CD14-positive monocyte (primary cell): Measurements from ENCODE around the gene STOX2. TPM values are rescaled to one million over a fixed set of nuclear protein-coding genes. Genes with fewer than 3 reads are reported as not detected.

Experiments used
- DNase-seq, 3 donors: peaks; one replicate each; pipeline ENCODE4 v3.0.0-alpha.2; 2011 to 2022
- H2AFZ ChIP-seq: 2 replicates; pipeline ENCODE4 v1.6.0; 2012; ENCODE audit warnings: mild to moderate bottlenecking, low read depth, low read length, inconsistent platforms; ENCODE audit not compliant: insufficient read depth, poor library complexity, severe bottlenecking
- H3K27ac ChIP-seq, 2 donors: 1 replicate in 1 of 2; 2 replicates in 1 of 2; pipeline ENCODE4 v1.5.1; 2012 to 2013; ENCODE audit warnings: low read length in 2 of 2, control low read depth in 1 of 2, inconsistent platforms in 1 of 2, low read depth in 1 of 2, mild to moderate bottlenecking in 1 of 2
- H3K27me3 ChIP-seq, 2 donors: one replicate each; pipeline versions ENCODE4 v1.6.0 to v1.6.1; 2011 to 2013; ENCODE audit warnings: low read length in 2 of 2; ENCODE audit not compliant: control insufficient read depth in 2 of 2, insufficient read depth in 2 of 2
- H3K36me3 ChIP-seq, 2 donors: replicated peaks in 1 of 2; 1 replicate in 1 of 2; 2 replicates in 1 of 2; pipeline versions ENCODE4 v1.5.1 to v1.6.1; 2012 to 2013; ENCODE audit warnings: low read length in 2 of 2, control low read depth in 1 of 2, inconsistent platforms in 1 of 2, mild to moderate bottlenecking in 1 of 2; ENCODE audit not compliant: insufficient read depth in 2 of 2, control insufficient read depth in 1 of 2
- H3K4me1 ChIP-seq, 2 donors: 1 replicate in 1 of 2; 2 replicates in 1 of 2; pipeline versions ENCODE4 v1.5.1 to v1.6.1; 2012 to 2013; ENCODE audit warnings: low read length in 2 of 2, control low read depth in 1 of 2, inconsistent platforms in 1 of 2, mild to moderate bottlenecking in 1 of 2, moderate library complexity in 1 of 2; ENCODE audit not compliant: insufficient read depth in 2 of 2, control insufficient read depth in 1 of 2
- H3K4me2 ChIP-seq: replicated peaks from 2 replicates; pipeline ENCODE3; 2012; ENCODE audit warnings: low read length, moderate library complexity, mild to moderate bottlenecking; ENCODE audit not compliant: poor library complexity, severe bottlenecking; ENCODE audit errors: extremely low read depth
- H3K4me3 ChIP-seq, 3 experiments: fragments of 200-600 bp in 1 of 3; sonication (generic) in 1 of 3; replicated peaks in 1 of 3; 1 replicate in 2 of 3; 2 replicates in 1 of 3; pipeline ENCODE4 v1.5.1; 2011 to 2013; ENCODE audit warnings: low read length in 3 of 3, mild to moderate bottlenecking in 3 of 3, control low read depth in 2 of 3, low read depth in 2 of 3, inconsistent platforms in 1 of 3, moderate library complexity in 1 of 3
- H3K79me2 ChIP-seq: 2 replicates; pipeline ENCODE4 v1.6.0; 2012; ENCODE audit warnings: mild to moderate bottlenecking, control low read depth, inconsistent platforms, low read length, moderate library complexity; ENCODE audit not compliant: insufficient read depth
- H3K9ac ChIP-seq: 2 replicates; pipeline ENCODE4 v1.6.0; 2017; ENCODE audit warnings: low read length, mild to moderate bottlenecking; ENCODE audit not compliant: insufficient read depth, poor library complexity, severe bottlenecking
- H3K9me3 ChIP-seq, 2 donors: replicated peaks in 1 of 2; 1 replicate in 1 of 2; 2 replicates in 1 of 2; pipeline versions ENCODE4 v1.5.1 to v1.6.1; 2012 to 2013; ENCODE audit warnings: low read length in 2 of 2, control low read depth in 1 of 2; ENCODE audit not compliant: control insufficient read depth in 1 of 2, insufficient read depth in 1 of 2
- H4K20me1 ChIP-seq: 2 replicates; pipeline ENCODE4 v1.6.0; 2012; ENCODE audit warnings: mild to moderate bottlenecking, low read length, control low read depth, moderate library complexity; ENCODE audit not compliant: insufficient read depth
- H3K27ac Mint-ChIP-seq, 7 donors: one replicate each; pipeline ENCODE4 v1.8.0; 2020; ENCODE audit warnings: mild to moderate bottlenecking in 7 of 7, mixed read lengths in 7 of 7, moderate library complexity in 6 of 7, inconsistent platforms in 2 of 7
- H3K27me3 Mint-ChIP-seq, 3 donors: one replicate each; pipeline ENCODE4 v1.8.0; 2021 to 2022; ENCODE audit warnings: low read depth in 3 of 3, mild to moderate bottlenecking in 3 of 3, mixed read lengths in 3 of 3, moderate library complexity in 3 of 3, inconsistent platforms in 1 of 3
- H3K36me3 Mint-ChIP-seq, 2 donors: one replicate each; pipeline ENCODE4 v1.8.0; 2020; ENCODE audit warnings: mixed read lengths in 2 of 2, inconsistent platforms in 1 of 2, mild to moderate bottlenecking in 1 of 2
- H3K4me1 Mint-ChIP-seq: one replicate; pipeline ENCODE4 v1.8.0; 2020; ENCODE audit warnings: mild to moderate bottlenecking, mixed read lengths
- H3K4me3 Mint-ChIP-seq, 2 donors: one replicate each; pipeline ENCODE4 v1.8.0; 2020; ENCODE audit warnings: mild to moderate bottlenecking in 2 of 2, mixed read lengths in 2 of 2, moderate library complexity in 1 of 2
- H3K9me3 Mint-ChIP-seq, 7 donors: one replicate each; pipeline ENCODE4 v1.8.0; 2020 to 2022; ENCODE audit warnings: mixed read lengths in 7 of 7, mild to moderate bottlenecking in 6 of 7, moderate library complexity in 6 of 7, inconsistent platforms in 2 of 7
- WGBS: methylation state at CpG from one replicate; pipeline ENCODE4 v1.1.5; 2013; ENCODE audit warnings: missing lambda C conversion rate; ENCODE audit not compliant: insufficient coverage; 5-methylcytosine and 5-hydroxymethylcytosine counted together
- intact Hi-C, 2 donors: fragments of 100-400 bp; cut with micrococcal nuclease; formaldehyde crosslinking; loops; one replicate each; pipeline versions ENCODE4 v1.15.0 to v1.15.1; 2023
- polyA plus RNA-seq, 3 donors: library from polyadenylated mRNA; depleted of rRNA in 1 of 3; unstranded in 2 of 3; stranded (reverse) in 1 of 3; fragments of 300-500 nt in 2 of 3; fragments of >200 nt in 1 of 3; fragmentation: Illumina TruSeq in 2 of 3; gene quantifications; 1 replicate in 2 of 3; 2 replicates in 1 of 3; pipeline ENCODE4 v1.2.3, GENCODE V29; 2012 to 2021
- TF ChIP-seq, protein P1 (sequence below): fragments of 200-600 bp; IDR thresholded peaks from one replicate; pipeline ENCODE4 v1.8.0; 2022; ENCODE audit warnings: antibody characterized with exemption, mild to moderate bottlenecking

STOX2 gene
- polyA plus RNA-seq, 3 donors: 0.01 TPM; not detected in 2

DNA sequence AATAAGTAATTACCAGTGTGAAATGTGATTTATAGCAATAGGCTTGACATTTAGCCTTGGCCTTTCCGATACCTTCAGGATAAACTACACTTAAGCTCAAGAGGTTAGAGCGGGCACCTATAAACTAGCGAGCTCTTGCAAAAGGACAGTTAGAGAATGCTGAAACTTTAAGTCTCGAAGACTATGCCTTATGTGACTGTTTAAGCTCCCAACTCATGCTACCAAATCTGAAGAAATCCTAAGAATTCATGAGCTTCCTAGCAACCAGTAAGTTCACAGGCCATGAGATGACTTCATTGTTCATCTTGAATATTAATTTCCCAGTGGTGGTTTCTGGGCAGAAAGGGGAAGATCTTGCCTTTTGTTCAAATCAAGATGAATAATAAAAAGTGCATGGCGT is 4.7 kb downstream of the STOX2 start:
- peaks cover 15 to 23% of the 10 kb centered on the region in 2 donors for H3K4me1 ChIP-seq
- H3K4me3 Mint-ChIP-seq: no peak overlapping the region
- H3K36me3 Mint-ChIP-seq: peaks cover 0 to 3% of the 10 kb centered on the region in 2 donors
- no peak overlapping the region for H3K9ac ChIP-seq
- TF ChIP-seq, protein P1, sequence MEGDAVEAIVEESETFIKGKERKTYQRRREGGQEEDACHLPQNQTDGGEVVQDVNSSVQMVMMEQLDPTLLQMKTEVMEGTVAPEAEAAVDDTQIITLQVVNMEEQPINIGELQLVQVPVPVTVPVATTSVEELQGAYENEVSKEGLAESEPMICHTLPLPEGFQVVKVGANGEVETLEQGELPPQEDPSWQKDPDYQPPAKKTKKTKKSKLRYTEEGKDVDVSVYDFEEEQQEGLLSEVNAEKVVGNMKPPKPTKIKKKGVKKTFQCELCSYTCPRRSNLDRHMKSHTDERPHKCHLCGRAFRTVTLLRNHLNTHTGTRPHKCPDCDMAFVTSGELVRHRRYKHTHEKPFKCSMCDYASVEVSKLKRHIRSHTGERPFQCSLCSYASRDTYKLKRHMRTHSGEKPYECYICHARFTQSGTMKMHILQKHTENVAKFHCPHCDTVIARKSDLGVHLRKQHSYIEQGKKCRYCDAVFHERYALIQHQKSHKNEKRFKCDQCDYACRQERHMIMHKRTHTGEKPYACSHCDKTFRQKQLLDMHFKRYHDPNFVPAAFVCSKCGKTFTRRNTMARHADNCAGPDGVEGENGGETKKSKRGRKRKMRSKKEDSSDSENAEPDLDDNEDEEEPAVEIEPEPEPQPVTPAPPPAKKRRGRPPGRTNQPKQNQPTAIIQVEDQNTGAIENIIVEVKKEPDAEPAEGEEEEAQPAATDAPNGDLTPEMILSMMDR: no peak
- no peak overlapping the region for H3K27ac ChIP-seq
- 100% methylated on average over 1 of the region's 5 CpGs for WGBS
- H2AFZ ChIP-seq: no peak overlapping the region
- intact Hi-C loops: no loop called here
- H4K20me1 ChIP-seq: no peaks in the 10 kb centered on the region
- H3K79me2 ChIP-seq: no peaks in the 10 kb centered on the region
- H3K4me1 Mint-ChIP-seq: peaks cover 15% of the 10 kb centered on the region
- no peak overlapping the region for H3K27ac Mint-ChIP-seq
- no peak overlapping the region for H3K4me3 ChIP-seq
- H3K27me3 Mint-ChIP-seq: peaks cover 36 to 50% (median 38%) of the 10 kb centered on the region in 3 donors
- peaks cover 27 to 46% of the 10 kb centered on the region in 2 donors for H3K27me3 ChIP-seq
- no peak overlapping the region for H3K4me2 ChIP-seq
- peaks cover 0 to 3% (median 2%) of the 10 kb centered on the region in 7 donors for H3K9me3 Mint-ChIP-seq
- peaks cover 0 to 9% of the 10 kb centered on the region in 2 donors for H3K9me3 ChIP-seq
- no peak for DNase-seq
- no peaks in the 10 kb centered on the region for H3K36me3 ChIP-seq

DNA sequence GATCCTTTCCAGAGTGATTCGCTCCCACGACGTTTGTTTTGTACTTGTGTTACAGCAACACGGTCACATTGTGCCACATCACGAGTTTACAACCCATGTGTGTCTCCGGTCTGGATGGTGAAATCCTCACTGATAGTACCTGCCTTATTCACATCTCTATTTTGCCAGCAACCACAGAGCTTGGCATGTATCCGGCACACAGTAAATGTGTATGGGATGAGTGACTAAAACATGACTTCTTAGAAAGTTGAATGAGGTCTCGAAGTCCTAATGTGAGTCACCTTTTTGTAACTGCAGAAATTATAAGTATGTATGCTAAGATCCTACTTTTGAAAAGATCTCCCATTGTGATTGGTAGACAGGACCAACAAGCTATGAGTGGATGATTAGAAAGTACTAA is 7.5 kb downstream of the STOX2 start:
- no peaks in the 10 kb centered on the region for H3K36me3 ChIP-seq
- no peak overlapping the region for H3K27ac Mint-ChIP-seq
- H3K27ac ChIP-seq: no peak overlapping the region
- intact Hi-C loops: no loop called here
- H4K20me1 ChIP-seq: no peaks in the 10 kb centered on the region
- H2AFZ ChIP-seq: no peak overlapping the region
- peaks cover 0 to 2% (median 0%) of the 10 kb centered on the region in 7 donors for H3K9me3 Mint-ChIP-seq
- H3K36me3 Mint-ChIP-seq: no peaks in the 10 kb centered on the region
- WGBS: 93% methylated on average over 3 of the region's 8 CpGs
- DNase-seq: no peak
- H3K27me3 ChIP-seq: peaks cover 14 to 21% of the 10 kb centered on the region in 2 donors
- H3K4me3 Mint-ChIP-seq: no peak overlapping the region
- no peaks in the 10 kb centered on the region for H3K9me3 ChIP-seq
- no peaks in the 10 kb centered on the region for H3K4me1 ChIP-seq
- H3K4me3 ChIP-seq: no peak overlapping the region
- no peaks in the 10 kb centered on the region for H3K79me2 ChIP-seq
- H3K4me1 Mint-ChIP-seq: no peaks in the 10 kb centered on the region
- no peak overlapping the region for H3K9ac ChIP-seq
- peaks cover 9 to 22% (median 14%) of the 10 kb centered on the region in 3 donors for H3K27me3 Mint-ChIP-seq
- TF ChIP-seq, protein P1: no peak
- H3K4me2 ChIP-seq: no peak overlapping the region
